Measurements from ENCODE around the gene STT3B. TPM values are rescaled to one million over a fixed set of nuclear protein-coding genes. Genes with fewer than 3 reads are reported as not detected.

The STT3B gene
- total and polyA plus RNA-seq, 12 donors = 37.7 to 113 (median 92.3) TPM

GRCh38 chr3:31576521-31576920 is 43.8 kb downstream of the STT3B start:
- peaks cover 0 to 29% (median 0%) of the 10 kb centered on the region in 9 donors for H3K36me3 ChIP-seq
- H3K4me3 ChIP-seq = no peak overlapping the region
- DNase-seq (no peak), ATAC-seq (no peak)
- TF ChIP-seq CTCF (IDR thresholded peaks at IDR 0.05) = no peak
- peaks cover 2 to 93% (median 61%) of the 10 kb centered on the region in 9 donors for H3K4me1 ChIP-seq
- H3K27ac ChIP-seq = no peak overlapping the region
- no peaks in the 10 kb centered on the region for H3K9me3 ChIP-seq
- intact Hi-C loops (cut with DNase I) = no loop called here
- H3K27me3 ChIP-seq = no peaks in the 10 kb centered on the region
- WGBS, 2 donors = 74 to 75% methylated on average over 1 of the region's 1 CpG

GRCh38 chr3:31577232-31577631 is 44.5 kb downstream of the STT3B start:
- intact Hi-C loops (cut with DNase I) = no loop called here
- Histone ChIP-seq H3K4me1 (peaks cover 2 to 94% (median 65%) of the 10 kb centered on the region in 9 donors), H3K27ac (no peak overlapping the region), H3K36me3 (peaks cover 0 to 33% (median 0%) of the 10 kb centered on the region in 9 donors), H3K9me3 (no peaks in the 10 kb centered on the region), H3K27me3 (no peaks in the 10 kb centered on the region), H3K4me3 (no peak overlapping the region)
- TF ChIP-seq CTCF (IDR thresholded peaks at IDR 0.05) = no peak
- no peak for ATAC-seq
- DNase-seq = no peak

- H3K9me3 ChIP-seq = peaks cover 0 to 11% (median 0%) of the 10 kb centered on the region in 11 donors
- intact Hi-C loops (cut with DNase I) = no loop called here
- H3K27me3 ChIP-seq = no peaks in the 10 kb centered on the region
- 52 to 66% methylated on average over 7 of the region's 7 CpGs for WGBS, 2 donors
- H3K4me3 ChIP-seq = no peak overlapping the region
- H3K4me1 ChIP-seq = peaks cover 2 to 68% (median 44%) of the 10 kb centered on the region in 9 donors
- no peak for TF ChIP-seq CTCF (IDR thresholded peaks at IDR 0.05)
- peaks cover 0 to 36% (median 5%) of the 10 kb centered on the region in 9 donors for H3K36me3 ChIP-seq
- H3K27ac ChIP-seq = peak overlapping the region; percentile 53 to 86 (median 78)
- ATAC-seq (peak; percentile 69 to 96 (median 91)), DNase-seq (no peak)
Observed at GRCh38 chr3:31579828-31580227, 47.1 kb downstream of the STT3B start.

- intact Hi-C loops (cut with DNase I) = no loop called here
- H3K27me3 ChIP-seq = no peaks in the 10 kb centered on the region
- ATAC-seq = peak in 2 of 8 donors; percentile 50 to 52
- peaks cover 2 to 59% (median 36%) of the 10 kb centered on the region in 9 donors for H3K4me1 ChIP-seq
- TF ChIP-seq CTCF (IDR thresholded peaks at IDR 0.05) = no peak
- peak overlapping the region; percentile 53 to 86 (median 78) for H3K27ac ChIP-seq
- peaks cover 0 to 14% (median 0%) of the 10 kb centered on the region in 11 donors for H3K9me3 ChIP-seq
- WGBS, 2 donors = 81 to 82% methylated on average over 2 of the region's 2 CpGs
- H3K4me3 ChIP-seq = peak overlapping the region in 2 of 10 donors; percentile 3
- DNase-seq = no peak
- H3K36me3 ChIP-seq = peaks cover 0 to 36% (median 5%) of the 10 kb centered on the region in 9 donors
Observed at GRCh38 chr3:31580645-31581044, 47.9 kb downstream of the STT3B start.
